Smooth muscle cell (in vitro differentiated cells): Measurements from ENCODE around the gene PNPLA7. TPM values are rescaled to one million over a fixed set of nuclear protein-coding genes. Genes with fewer than 3 reads are reported as not detected.

Experiments
- DNase-seq: peaks from one replicate; lab custom pipeline; 2025; ENCODE audit not compliant: unreplicated experiment; lab: John Stamatoyannopoulos, UW
- H2AFZ ChIP-seq: fragments of 200-600 bp; sonication (generic); 2 replicates; pipeline ENCODE4 v1.6.0; 2016; ENCODE audit warnings: antibody characterized with exemption, low read depth, mild to moderate bottlenecking
- H3F3A ChIP-seq: fragments of 200-600 bp; sonication (generic); 2 replicates; pipeline ENCODE4 v1.6.0; 2017; ENCODE audit warnings: antibody characterized with exemption, low read depth
- H3K27ac ChIP-seq: fragments of 200-600 bp; sonication (generic); 2 replicates; pipeline ENCODE4 v1.5.1; 2016; ENCODE audit warnings: low read depth, mild to moderate bottlenecking
- H3K27me3 ChIP-seq: fragments of 200-600 bp; sonication (generic); 2 replicates; pipeline ENCODE4 v1.6.1; 2016; ENCODE audit warnings: low read depth, mild to moderate bottlenecking
- H3K36me3 ChIP-seq: fragments of 200-600 bp; sonication (generic); 2 replicates; pipeline ENCODE4 v1.5.1; 2016; ENCODE audit warnings: low read depth
- H3K4me1 ChIP-seq: fragments of 200-600 bp; sonication (generic); 2 replicates; pipeline ENCODE4 v1.5.1; 2016; ENCODE audit warnings: low read depth
- H3K4me2 ChIP-seq: fragments of 200-600 bp; sonication (generic); 2 replicates; pipeline ENCODE4 v1.6.0; 2016; ENCODE audit warnings: mild to moderate bottlenecking
- H3K4me3 ChIP-seq: fragments of 200-600 bp; sonication (generic); 2 replicates; pipeline ENCODE4 v1.5.1; 2016; ENCODE audit warnings: mild to moderate bottlenecking
- H3K79me2 ChIP-seq: fragments of 200-600 bp; sonication (generic); 2 replicates; pipeline ENCODE4 v1.6.0; 2016; ENCODE audit warnings: low read depth, mild to moderate bottlenecking
- H3K9ac ChIP-seq: fragments of 200-600 bp; sonication (generic); 2 replicates; pipeline ENCODE4 v1.6.0; 2016; ENCODE audit warnings: low read depth
- H3K9me3 ChIP-seq: fragments of 200-600 bp; sonication (generic); replicated peaks from 2 replicates; pipeline ENCODE4 v1.5.1; 2016; ENCODE audit warnings: low read depth
- H4K20me1 ChIP-seq: fragments of 200-600 bp; sonication (generic); 2 replicates; pipeline ENCODE4 v1.6.0; 2016; ENCODE audit warnings: low read depth
- CTCF ChIP-seq: fragments of 200-600 bp; sonication (generic); IDR thresholded peaks from 2 replicates; pipeline ENCODE4 v1.5.1; 2017; ENCODE audit warnings: borderline replicate concordance, mild to moderate bottlenecking, antibody characterized with exemption; ENCODE audit not compliant: insufficient read depth, poor library complexity, severe bottlenecking
- WGBS: methylation state at CpG from one replicate; pipeline ENCODE4 v1.1.7; 2016; ENCODE audit warnings: low lambda C conversion rate; 5-methylcytosine and 5-hydroxymethylcytosine counted together
- polyA plus RNA-seq: library from polyadenylated mRNA; unstranded; fragments of >200 nt; fragmentation: Nextera tagmentation; extraction: Ambion mirVana; gene quantifications from 2 replicates; pipeline ENCODE4 v1.2.1, GENCODE V29; 2016
- total RNA-seq: library from RNA; depleted of rRNA; stranded (reverse); fragments of >200 nt; gene quantifications from 2 replicates; pipeline ENCODE4 v1.2.3, GENCODE V29; 2014

Gene PNPLA7
- total and polyA plus RNA-seq, 2 experiments from 2014 or later: 0.46 to 0.67 TPM

DNA sequence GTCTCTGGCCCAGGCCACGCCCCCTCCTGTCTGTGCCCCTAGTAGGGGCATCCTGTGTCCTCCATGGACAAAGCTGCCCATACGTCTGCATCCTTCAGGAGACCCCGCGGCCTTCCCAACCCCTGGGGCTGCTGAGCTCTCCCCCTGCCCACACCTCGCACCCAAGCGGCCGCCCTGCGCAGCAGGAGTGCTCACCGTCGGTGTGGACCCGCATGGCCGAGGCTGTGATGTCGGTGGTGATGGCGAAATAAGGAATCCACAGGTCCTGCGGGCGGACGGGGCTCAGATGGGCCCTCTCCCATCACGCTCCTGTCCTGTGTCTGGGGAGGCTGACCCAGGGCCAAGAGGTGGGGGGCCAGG lies 86.3 kb downstream of the PNPLA7 start:
- 95% methylated on average over 14 of the region's 18 CpGs for WGBS

DNA sequence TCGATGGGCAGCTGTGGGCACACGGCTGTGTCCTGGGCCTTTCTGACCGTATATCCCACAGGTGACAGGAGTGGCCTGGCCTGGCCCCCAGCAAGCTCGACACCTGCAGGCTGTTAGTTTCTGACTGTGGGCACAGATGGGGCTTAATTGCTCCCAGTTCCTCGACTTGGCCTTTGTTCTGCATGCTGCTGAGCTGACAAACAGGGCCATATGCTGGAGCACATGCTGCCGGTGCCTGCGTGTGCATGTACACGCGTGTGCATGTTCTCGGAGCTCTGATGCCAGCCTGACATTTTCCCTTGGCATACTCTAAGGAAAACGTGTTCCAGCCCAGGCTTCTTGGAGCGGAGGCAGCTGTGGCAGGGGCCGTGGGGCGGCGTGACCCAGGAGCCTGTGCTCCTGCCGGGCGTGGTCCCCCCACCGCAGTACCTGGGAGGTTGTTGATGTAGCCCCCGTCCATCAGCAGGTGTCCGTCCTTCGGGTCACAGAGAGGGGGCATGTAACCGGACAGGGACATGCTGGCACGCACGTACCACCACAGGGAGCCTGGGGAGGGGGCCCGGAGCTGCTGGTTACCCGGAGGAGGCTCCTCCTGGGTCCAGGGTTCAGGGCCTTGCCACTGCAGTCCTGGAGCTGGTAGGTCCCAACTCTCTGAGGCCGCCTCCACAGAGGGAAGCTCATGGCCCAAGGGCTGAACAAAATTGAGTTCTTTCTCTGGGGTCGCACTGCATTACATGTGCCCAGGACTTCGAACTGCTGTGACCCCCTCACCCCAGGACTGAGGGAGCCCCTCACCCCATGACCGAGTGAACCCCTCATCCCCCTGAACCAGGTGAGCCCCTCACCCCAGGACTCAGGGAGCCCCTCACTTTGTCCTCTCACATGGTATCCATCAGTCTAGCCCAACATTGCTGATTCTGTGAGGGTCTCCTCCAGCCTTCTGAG lies 86.9 kb downstream of the PNPLA7 start:
- TF ChIP-seq CTCF: no peak
- Histone ChIP-seq H3K9me3 (no peaks in the 10 kb centered on the region), H3K27me3 (peaks cover 4% of the 10 kb centered on the region), H3K36me3 (no peaks in the 10 kb centered on the region), H3K4me3 (no peak overlapping the region), H4K20me1 (peaks cover 1% of the 10 kb centered on the region), H3F3A (no peaks in the 10 kb centered on the region), H3K27ac (no peak overlapping the region), H3K4me2 (no peak overlapping the region), H3K9ac (no peak overlapping the region), H3K4me1 (peaks cover 5% of the 10 kb centered on the region), H3K79me2 (peaks cover 4% of the 10 kb centered on the region), H2AFZ (no peak overlapping the region)
- WGBS: 94% methylated on average over 27 of the region's 30 CpGs
- no peak for DNase-seq

More for the DNA sequence above, 86.3 kb downstream of the PNPLA7 start:
- no peak overlapping the region for H3K4me2 ChIP-seq
- no peak for DNase-seq
- H2AFZ ChIP-seq: no peak overlapping the region
- no peaks in the 10 kb centered on the region for H3K79me2 ChIP-seq
- TF ChIP-seq CTCF: no peak
- no peak overlapping the region for H3K27ac ChIP-seq
- H3K4me1 ChIP-seq: no peaks in the 10 kb centered on the region
- peaks cover 4% of the 10 kb centered on the region for H3K27me3 ChIP-seq
- no peak overlapping the region for H3K9ac ChIP-seq
- no peaks in the 10 kb centered on the region for H4K20me1 ChIP-seq
- H3K4me3 ChIP-seq: no peak overlapping the region
- H3K9me3 ChIP-seq: no peaks in the 10 kb centered on the region
- no peaks in the 10 kb centered on the region for H3F3A ChIP-seq
- H3K36me3 ChIP-seq: no peaks in the 10 kb centered on the region

- TF ChIP-seq CTCF: no peak
- Histone ChIP-seq H3K36me3 (no peaks in the 10 kb centered on the region), H3K9me3 (no peaks in the 10 kb centered on the region), H3K4me3 (no peak overlapping the region), H3K27ac (no peak overlapping the region), H3F3A (no peaks in the 10 kb centered on the region), H2AFZ (no peak overlapping the region), H3K27me3 (peaks cover 4% of the 10 kb centered on the region), H3K4me2 (no peak overlapping the region), H3K79me2 (peaks cover 6% of the 10 kb centered on the region), H4K20me1 (peaks cover 9% of the 10 kb centered on the region), H3K4me1 (peaks cover 11% of the 10 kb centered on the region), H3K9ac (no peak overlapping the region)
- no peak for DNase-seq
- 92% methylated on average over 25 of the region's 25 CpGs for WGBS
These were observed 87.7 kb downstream of the PNPLA7 start for GRCh38 chr9:137462396-137462985.
